HG02759 (cell line): ENCODE results near the gene SLC13A3.

Experiments used
- ATAC-seq: cut with Tn5 transposase; IDR thresholded peaks from one replicate; pipeline ENCODE4 v1.9.1; 2021; ENCODE audit warnings: mild to moderate bottlenecking, moderate library complexity; ENCODE audit not compliant: unreplicated experiment

The SLC13A3 gene

GRCh38 chr20:46607191-46607848, 43.9 kb downstream of the SLC13A3 start:
- ATAC-seq = no peak

- ATAC-seq = no peak
Measured at GRCh38 chr20:46606817-46607190, 44.5 kb downstream of the SLC13A3 start.

GRCh38 chr20:46605978-46606816, 45.1 kb downstream of the SLC13A3 start:
- no peak for ATAC-seq

- ATAC-seq = no peak
Measured at GRCh38 chr20:46605181-46605580, 46.1 kb downstream of the SLC13A3 start.

GRCh38 chr20:46604551-46605133, 46.6 kb downstream of the SLC13A3 start:
- ATAC-seq = no peak

- no peak for ATAC-seq
Measured at GRCh38 chr20:46602429-46602828, 48.8 kb downstream of the SLC13A3 start.

GRCh38 chr20:46601603-46602122, 49.6 kb downstream of the SLC13A3 start:
- no peak for ATAC-seq

- no peak for ATAC-seq
Measured at GRCh38 chr20:46600286-46600752, 50.9 kb downstream of the SLC13A3 start.

GRCh38 chr20:46599227-46599987, 51.9 kb downstream of the SLC13A3 start:
- ATAC-seq = no peak

GRCh38 chr20:46595933-46596332, 55.3 kb downstream of the SLC13A3 start:
- no peak for ATAC-seq

- no peak for ATAC-seq
Measured at GRCh38 chr20:46594725-46595124, 56.5 kb downstream of the SLC13A3 start.

GRCh38 chr20:46592580-46593362, 58.5 kb downstream of the SLC13A3 start:
- ATAC-seq = no peak

- ATAC-seq = no peak
Measured at GRCh38 chr20:46590443-46590842, 60.8 kb downstream of the SLC13A3 start.

GRCh38 chr20:46588532-46589511, 62.4 kb downstream of the SLC13A3 start:
- ATAC-seq = no peak

GRCh38 chr20:46587986-46588385, 63.3 kb downstream of the SLC13A3 start:
- no peak for ATAC-seq

- ATAC-seq = no peak
Measured at GRCh38 chr20:46586724-46587123, 64.5 kb downstream of the SLC13A3 start.

GRCh38 chr20:46584508-46584907, 66.8 kb downstream of the SLC13A3 start:
- no peak for ATAC-seq

- ATAC-seq = no peak
Measured at GRCh38 chr20:46583411-46584214, 67.6 kb downstream of the SLC13A3 start.
